HFFc6 (cell line): Measurements from ENCODE around the gene KCNG2. TPM values are rescaled to one million over a fixed set of nuclear protein-coding genes. Genes with fewer than 3 reads are reported as not detected.

Source experiments
- DNase-seq: peaks from one replicate; pipeline ENCODE4 v3.0.0-alpha.2; 2018
- H3K27ac Mint-ChIP-seq: 2 replicates; pipeline ENCODE4 v1.8.0; 2020; ENCODE audit warnings: mild to moderate bottlenecking, mixed read lengths
- H3K27me3 Mint-ChIP-seq: 2 replicates; pipeline ENCODE4 v1.8.0; 2021; ENCODE audit warnings: mild to moderate bottlenecking, moderate library complexity, mixed read lengths; ENCODE audit not compliant: insufficient read depth
- H3K36me3 Mint-ChIP-seq: 2 replicates; pipeline ENCODE4 v1.8.0; 2021; ENCODE audit warnings: low read depth, mixed read lengths
- H3K4me1 Mint-ChIP-seq: 2 replicates; pipeline ENCODE4 v1.8.0; 2020; ENCODE audit warnings: low read depth, mixed read lengths
- H3K4me3 Mint-ChIP-seq: 2 replicates; pipeline ENCODE4 v1.8.0; 2020; ENCODE audit warnings: mild to moderate bottlenecking, moderate library complexity, mixed read lengths
- H3K9me3 Mint-ChIP-seq: 2 replicates; pipeline ENCODE4 v1.8.0; 2020; ENCODE audit warnings: mild to moderate bottlenecking, mixed read lengths
- CTCF ChIP-seq: fragments of 200-600 bp; sonication (generic); IDR thresholded peaks from 2 replicates; pipeline ENCODE4 v1.5.0; 2021; ENCODE audit warnings: antibody characterized with exemption, mild to moderate bottlenecking
- total RNA-seq, 6 experiments: library from RNA; stranded (reverse); fragmentation: NEBNext Ultra II Directional; extraction: Animal tissue kit (Norgen Biotek cat#: 25700); gene quantifications; 2 replicates in 1 of 6; 3 replicates in 5 of 6; pipeline ENCODE4 v1.2.3, GENCODE V29; 2021

Gene KCNG2
- total RNA-seq, 6 experiments from 2014 or later: not detected

GRCh38 chr18:79870301-79871025 lies 72.7 kb downstream of the KCNG2 start:
- Mint-ChIP-seq H3K4me3 (no peak overlapping the region), H3K4me1 (no peaks in the 10 kb centered on the region), H3K27me3 (no peaks in the 10 kb centered on the region; the same call in none of the 2 replicates), H3K27ac (no peak overlapping the region), H3K36me3 (0 out of 2 replicates have a peak, but pooled peaks cover 4% of the 10 kb centered on the region), H3K9me3 (peaks cover 5% of the 10 kb centered on the region; the same call in 1 of the 2 replicates)
- no peak for TF ChIP-seq CTCF
- no peak for DNase-seq

GRCh38 chr18:79871026-79871390 lies 73.3 kb downstream of the KCNG2 start:
- Mint-ChIP-seq H3K27ac (no peak overlapping the region), H3K27me3 (no peaks in the 10 kb centered on the region; the same call in none of the 2 replicates), H3K4me3 (no peak overlapping the region), H3K4me1 (no peaks in the 10 kb centered on the region), H3K9me3 (peaks cover 5% of the 10 kb centered on the region; the same call in 1 of the 2 replicates), H3K36me3 (0 out of 2 replicates have a peak, but pooled peaks cover 4% of the 10 kb centered on the region)
- DNase-seq: no peak
- no peak for TF ChIP-seq CTCF

GRCh38 chr18:79871481-79872091 lies 73.8 kb downstream of the KCNG2 start:
- Mint-ChIP-seq H3K36me3 (0 out of 2 replicates have a peak, but pooled peaks cover 4% of the 10 kb centered on the region), H3K27ac (no peak overlapping the region), H3K4me3 (no peak overlapping the region), H3K9me3 (peaks cover 5% of the 10 kb centered on the region; the same call in 1 of the 2 replicates), H3K4me1 (no peaks in the 10 kb centered on the region), H3K27me3 (peaks cover under 1% of the 10 kb centered on the region)
- no peak for DNase-seq
- TF ChIP-seq CTCF: no peak

- Mint-ChIP-seq H3K36me3 (0 out of 2 replicates have a peak, but pooled peaks cover 4% of the 10 kb centered on the region), H3K27ac (no peak overlapping the region), H3K4me1 (no peaks in the 10 kb centered on the region), H3K4me3 (no peak overlapping the region), H3K27me3 (peaks cover 3% of the 10 kb centered on the region), H3K9me3 (peaks cover 5% of the 10 kb centered on the region; the same call in 1 of the 2 replicates)
- no peak for DNase-seq
- TF ChIP-seq CTCF: no peak
Observed at GRCh38 chr18:79872527-79873444, 75.0 kb downstream of the KCNG2 start.

GRCh38 chr18:79873449-79874110 lies 75.8 kb downstream of the KCNG2 start:
- H3K4me3 Mint-ChIP-seq: no peak overlapping the region
- peaks cover 5% of the 10 kb centered on the region; the same call in 1 of the 2 replicates for H3K9me3 Mint-ChIP-seq
- no peaks in the 10 kb centered on the region for H3K4me1 Mint-ChIP-seq
- TF ChIP-seq CTCF: no peak
- 0 out of 2 replicates have a peak, but pooled peaks cover 4% of the 10 kb centered on the region for H3K36me3 Mint-ChIP-seq
- no peak overlapping the region for H3K27ac Mint-ChIP-seq
- peaks cover 3% of the 10 kb centered on the region for H3K27me3 Mint-ChIP-seq
- DNase-seq: no peak
